ENCODE data around the gene PACSIN1.
A peak's percentile ranks its signal among the peaks of the same experiment; 100 is the strongest.

PACSIN1 gene

DNA sequence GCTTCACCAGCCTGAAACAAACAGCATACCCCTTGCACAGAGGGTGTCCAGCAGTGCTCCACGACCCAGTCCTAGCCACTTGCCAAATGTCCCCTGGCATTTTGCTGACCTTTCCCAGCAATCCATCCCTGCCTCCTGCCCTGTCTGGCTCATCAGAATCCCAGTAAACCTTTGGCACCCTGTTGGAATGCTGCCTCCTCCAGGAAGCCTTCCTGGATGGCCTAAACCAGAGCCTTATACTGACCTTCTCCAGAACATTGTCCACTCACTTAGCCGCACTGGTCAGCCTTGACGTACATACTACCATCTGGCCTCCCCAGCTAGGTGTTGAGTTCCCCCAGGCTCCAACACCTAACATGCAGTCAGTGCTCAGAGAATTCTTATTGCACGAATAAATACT, 2.0 kb upstream of the PACSIN1 start:
- DNase-seq (ENCODE audit: low read depth), result no peak
- no peak for TF ChIP-seq CTCF (IDR thresholded peaks at IDR 0.05; ENCODE audit: insufficient read depth, low read depth, low read length, missing control alignments)
- no peak overlapping the region for H3K4me3 ChIP-seq (ENCODE audit: low read length)

DNA sequence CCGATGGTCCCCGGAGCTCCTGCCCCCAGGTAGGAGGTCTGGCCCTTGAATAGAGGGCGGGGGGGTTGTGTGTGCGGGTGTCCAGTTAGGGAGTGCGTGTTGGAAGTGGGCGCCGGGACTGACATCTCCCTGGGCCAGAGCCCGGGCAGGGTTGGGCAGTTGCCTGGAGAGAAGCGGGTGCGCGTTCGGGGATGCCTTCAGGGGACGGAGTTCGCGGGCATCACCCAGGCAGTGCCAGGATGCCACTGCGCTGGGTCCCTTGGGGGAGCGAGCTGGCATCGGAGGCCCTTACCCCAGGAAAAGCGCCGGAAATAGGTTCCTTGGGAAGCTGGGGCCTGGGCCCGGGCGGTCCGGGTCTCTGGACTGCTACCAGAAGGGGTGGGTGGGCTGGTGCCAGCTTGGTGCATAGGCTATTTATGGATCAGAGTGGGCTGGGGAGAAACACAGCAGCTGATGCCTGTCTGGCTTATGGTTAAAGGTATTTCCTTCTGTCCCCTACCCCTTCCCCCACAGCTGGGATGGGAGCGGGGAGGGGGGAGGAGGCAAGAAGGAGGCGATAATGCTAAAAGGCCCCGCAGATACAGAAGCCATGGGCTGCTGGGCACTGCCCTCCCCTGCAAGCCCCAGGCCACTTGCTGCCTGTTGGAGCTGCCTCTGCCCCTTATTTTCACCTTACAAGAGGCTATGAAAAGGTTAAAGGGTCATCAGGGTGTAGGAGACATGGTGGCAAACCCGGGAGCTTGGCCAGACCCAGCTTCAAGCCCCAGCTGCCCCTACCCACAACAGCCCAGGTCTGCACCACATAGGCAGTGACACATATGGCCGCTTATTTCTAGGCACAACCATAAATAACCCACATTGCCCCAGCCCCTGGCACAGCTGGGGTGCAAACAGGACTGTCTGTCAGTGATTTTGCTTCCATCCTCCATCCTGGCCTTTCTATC, 638 bp downstream of the PACSIN1 start:
- H3K4me3 ChIP-seq (ENCODE audit: low read length), result peak overlapping the region; percentile 21
- no peak for TF ChIP-seq CTCF (IDR thresholded peaks at IDR 0.05; ENCODE audit: insufficient read depth, low read depth, low read length, missing control alignments)
- no peak for DNase-seq (ENCODE audit: low read depth)

GRCh38 chr6:34468378-34468892, 2.6 kb downstream of the PACSIN1 start:
- TF ChIP-seq CTCF (IDR thresholded peaks at IDR 0.05; ENCODE audit: insufficient read depth, low read depth, low read length, missing control alignments), result no peak
- no peak overlapping the region for H3K4me3 ChIP-seq (ENCODE audit: low read length)
- DNase-seq (ENCODE audit: low read depth), result no peak

DNA sequence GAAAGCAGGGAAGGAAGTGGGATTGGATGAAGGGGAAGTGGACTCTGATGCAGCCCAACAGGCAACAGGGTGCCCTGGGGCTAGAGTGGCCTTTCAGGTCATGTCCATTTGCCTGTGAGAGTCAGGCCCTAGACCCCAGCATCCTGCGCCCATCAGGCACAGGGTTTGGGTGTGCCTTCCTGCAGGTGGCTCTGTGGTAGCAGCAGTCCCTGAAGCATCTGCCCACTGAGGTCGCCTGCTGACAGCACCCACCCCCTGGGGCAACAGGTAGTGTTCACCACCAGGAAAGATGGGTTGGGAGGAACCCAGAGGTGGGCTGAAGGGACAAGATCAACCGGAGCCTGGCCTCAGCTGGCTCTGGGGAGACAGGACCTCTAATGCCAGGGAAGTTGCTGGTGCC, 3.6 kb downstream of the PACSIN1 start:
- no peak for TF ChIP-seq CTCF (IDR thresholded peaks at IDR 0.05; ENCODE audit: insufficient read depth, low read depth, low read length, missing control alignments)
- no peak overlapping the region for H3K4me3 ChIP-seq (ENCODE audit: low read length)
- no peak for DNase-seq (ENCODE audit: low read depth)

DNA sequence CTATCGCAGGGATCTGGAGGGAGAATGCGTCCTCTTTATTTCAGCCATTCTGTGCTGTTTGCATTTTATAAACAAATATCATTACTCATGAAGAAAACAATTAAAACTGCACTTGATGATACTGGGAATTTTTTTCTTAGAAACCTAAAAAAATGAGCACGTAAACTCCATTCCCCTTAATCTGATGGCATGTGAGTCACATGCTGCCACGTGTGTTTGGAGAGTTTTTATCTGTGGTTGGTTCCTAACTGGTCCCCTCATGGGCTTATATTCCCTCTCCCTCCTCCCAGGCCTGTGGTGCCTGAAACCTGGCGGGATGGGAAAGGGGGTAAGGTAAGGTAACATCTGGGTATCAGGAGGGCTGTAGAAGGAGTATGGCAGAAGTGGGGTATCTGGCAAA, 6.5 kb downstream of the PACSIN1 start:
- TF ChIP-seq CTCF (IDR thresholded peaks at IDR 0.05; ENCODE audit: insufficient read depth, low read depth, low read length, missing control alignments), result no peak
- no peak overlapping the region for H3K4me3 ChIP-seq (ENCODE audit: low read length)
- DNase-seq (ENCODE audit: low read depth), result no peak

DNA sequence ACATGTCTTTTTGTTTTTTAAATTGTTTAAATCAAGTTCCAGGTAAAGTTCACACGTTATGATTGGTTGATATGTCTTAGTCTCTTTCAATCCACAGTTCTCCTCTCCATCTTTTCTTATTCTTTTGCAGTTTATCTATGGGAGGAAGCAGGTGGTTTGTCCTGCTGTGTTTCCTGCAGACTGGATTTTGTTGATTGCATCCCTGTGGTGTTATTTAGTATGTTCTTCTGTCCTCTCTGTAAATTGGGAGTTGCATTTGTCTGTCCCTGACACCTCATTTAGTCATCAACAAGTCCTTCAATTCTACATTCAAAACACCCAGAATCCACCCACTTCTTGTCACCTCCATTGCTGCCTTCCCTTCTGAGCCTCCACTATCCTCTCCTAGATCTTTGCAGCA, 8.1 kb downstream of the PACSIN1 start:
- H3K4me3 ChIP-seq (ENCODE audit: low read length), result no peak overlapping the region
- no peak for TF ChIP-seq CTCF (IDR thresholded peaks at IDR 0.05; ENCODE audit: insufficient read depth, low read depth, low read length, missing control alignments)
- DNase-seq (ENCODE audit: low read depth), result no peak
